ENCODE results near the gene KLHDC9.

The KLHDC9 gene

GRCh38 chr1:161076410-161076809, 21.8 kb upstream of the KLHDC9 start:
- no peak for DNase-seq (ENCODE audit: low read depth)

GRCh38 chr1:161077426-161077825, 20.7 kb upstream of the KLHDC9 start:
- no peak for DNase-seq (ENCODE audit: low read depth)

GRCh38 chr1:161079436-161080110, 18.6 kb upstream of the KLHDC9 start:
- DNase-seq (ENCODE audit: low read depth), result no peak

GRCh38 chr1:161080441-161081405, 17.4 kb upstream of the KLHDC9 start:
- DNase-seq (ENCODE audit: low read depth), result peak; percentile 58

- DNase-seq (ENCODE audit: low read depth), result no peak
Measured at GRCh38 chr1:161081519-161081918, 16.6 kb upstream of the KLHDC9 start.

GRCh38 chr1:161082483-161082882, 15.7 kb upstream of the KLHDC9 start:
- no peak for DNase-seq (ENCODE audit: low read depth)

- DNase-seq (ENCODE audit: low read depth), result peak; percentile 91
Measured at GRCh38 chr1:161082996-161083747, 15.0 kb upstream of the KLHDC9 start.

GRCh38 chr1:161083748-161084596, 14.2 kb upstream of the KLHDC9 start:
- peak; percentile 40 for DNase-seq (ENCODE audit: low read depth)

GRCh38 chr1:161084597-161084988, 13.6 kb upstream of the KLHDC9 start:
- DNase-seq (ENCODE audit: low read depth), result no peak

GRCh38 chr1:161085165-161085564, 13.0 kb upstream of the KLHDC9 start:
- DNase-seq (ENCODE audit: low read depth), result peak; percentile 37

- no peak for DNase-seq (ENCODE audit: low read depth)
Measured at GRCh38 chr1:161086457-161086856, 11.7 kb upstream of the KLHDC9 start.

GRCh38 chr1:161088587-161089110, 9.5 kb upstream of the KLHDC9 start:
- DNase-seq (ENCODE audit: low read depth), result peak; percentile 47

- DNase-seq (ENCODE audit: low read depth), result no peak
Measured at GRCh38 chr1:161089251-161089924, 8.8 kb upstream of the KLHDC9 start, which contains the start of gene NECTIN4. TSS of gene NECTIN4 (minus strand) at chr1:161089558. CDS start at chr1:161089296, 262 bp downstream.

GRCh38 chr1:161089938-161090337, 8.2 kb upstream of the KLHDC9 start:
- DNase-seq (ENCODE audit: low read depth), result no peak

- DNase-seq (ENCODE audit: low read depth), result no peak
Measured at GRCh38 chr1:161090617-161091016, 7.5 kb upstream of the KLHDC9 start.

GRCh38 chr1:161091093-161091492, 7.1 kb upstream of the KLHDC9 start:
- no peak for DNase-seq (ENCODE audit: low read depth)

- DNase-seq (ENCODE audit: low read depth), result peak; percentile 32
Measured at GRCh38 chr1:161091796-161092507, 6.2 kb upstream of the KLHDC9 start.

GRCh38 chr1:161092621-161093028, 5.5 kb upstream of the KLHDC9 start:
- peak; percentile 52 for DNase-seq (ENCODE audit: low read depth)

GRCh38 chr1:161094481-161094880, 3.7 kb upstream of the KLHDC9 start:
- DNase-seq (ENCODE audit: low read depth), result no peak

- DNase-seq (ENCODE audit: low read depth), result no peak
Measured at GRCh38 chr1:161095230-161095629, 2.9 kb upstream of the KLHDC9 start.
